Measurements from ENCODE around the gene DPYSL5.

DNA sequence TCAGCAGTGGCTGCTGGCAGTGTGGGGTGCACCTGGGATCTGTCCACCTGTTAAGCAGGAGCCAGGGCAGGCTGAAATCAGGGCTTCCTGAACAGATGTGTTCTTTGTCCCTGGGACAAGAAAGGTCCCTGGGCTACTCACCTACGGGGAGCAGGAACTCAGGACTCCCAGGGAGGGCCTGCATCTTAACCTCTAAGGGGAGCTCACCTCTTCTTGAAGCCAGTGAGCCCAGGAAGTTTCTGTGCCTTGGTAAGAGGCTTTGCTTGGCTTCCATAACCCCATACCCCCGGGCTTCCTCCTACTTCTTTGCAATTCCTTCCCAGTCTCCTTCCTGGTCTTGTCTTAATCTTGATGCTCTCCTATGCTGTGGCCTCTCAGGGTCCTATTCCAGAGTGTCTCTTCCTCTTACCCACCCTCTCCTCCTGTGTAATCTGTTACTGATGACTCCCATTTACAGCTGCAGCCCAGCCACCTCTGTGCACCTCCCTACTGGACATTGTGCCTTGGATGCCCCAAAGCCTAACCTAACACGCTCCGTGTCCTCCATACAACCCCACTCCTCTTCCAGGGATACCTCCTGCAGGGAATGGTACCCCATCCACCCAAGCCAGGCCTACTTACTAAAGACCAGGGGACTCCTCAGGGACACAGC, 66.9 kb downstream of the DPYSL5 start:
- TF ChIP-seq POLR2A (IDR thresholded peaks at IDR 0.05; ENCODE audit: low read depth, low read length), result no peak
- no peak for TF ChIP-seq POLR2AphosphoS5 (IDR thresholded peaks at IDR 0.05; ENCODE audit: low read depth, low read length)
